H1 (cell line): ENCODE results near the gene OTOF.

Experiments
- CBX8 ChIP-seq: fragments of 300-800, 300-1000 bp; sonication (generic); IDR thresholded peaks from 2 replicates; pipeline ENCODE4 v1.7.1; 2016; ENCODE audit warnings: low read depth, low read length, borderline replicate concordance
- CREB1 ChIP-seq: IDR thresholded peaks from 2 replicates; pipeline ENCODE4 v1.6.1; 2012; ENCODE audit warnings: inconsistent platforms
- KDM5A ChIP-seq: fragments of 200-600 bp; IDR thresholded peaks from 2 replicates; pipeline ENCODE4 v1.7.1; 2012; ENCODE audit warnings: mild to moderate bottlenecking, low read length, inconsistent platforms, mixed read lengths
- MAFK ChIP-seq: IDR thresholded peaks from 2 replicates; pipeline ENCODE4 v1.6.1; 2012; ENCODE audit warnings: low read depth, mild to moderate bottlenecking, improper control_type of control experiment, low read length
- POLR2A ChIP-seq, 2 experiments: IDR thresholded peaks; 1 replicate in 1 of 2; 2 replicates in 1 of 2; pipeline ENCODE4 v1.6.1; 2011; ENCODE audit warnings: low read depth in 2 of 2, low read length in 2 of 2, mild to moderate bottlenecking in 2 of 2; ENCODE audit errors: control extremely low read depth in 1 of 2
- POLR2AphosphoS5 ChIP-seq: IDR thresholded peaks from 2 replicates; pipeline ENCODE4 v1.6.1; 2011; ENCODE audit warnings: low read depth, low read length
- RXRA ChIP-seq: IDR thresholded peaks from 2 replicates; pipeline ENCODE4 v1.6.1; 2011; ENCODE audit warnings: low read depth, mild to moderate bottlenecking, low read length, moderate library complexity; ENCODE audit not compliant: insufficient read depth
- SIN3A ChIP-seq, 2 experiments: IDR thresholded peaks in 1 of 2; conservative IDR thresholded peaks in 1 of 2; 2 replicates each; pipeline ENCODE4 v1.6.1; 2011 to 2012; ENCODE audit warnings: low read length in 2 of 2, improper control_type of control experiment in 1 of 2, low read depth in 1 of 2, mild to moderate bottlenecking in 1 of 2
- TAF1 ChIP-seq: IDR thresholded peaks from 2 replicates; pipeline ENCODE4 v1.6.1; 2011; ENCODE audit warnings: mild to moderate bottlenecking, low read depth, low read length
- TCF12 ChIP-seq: IDR thresholded peaks from 2 replicates; pipeline ENCODE4 v1.6.1; 2011; ENCODE audit warnings: low read depth, mild to moderate bottlenecking, low read length
- YY1 ChIP-seq: IDR thresholded peaks from 2 replicates; pipeline ENCODE4 v1.6.1; 2011; ENCODE audit warnings: low read depth, mild to moderate bottlenecking, low read length
- TF ChIP-seq, protein P1 (sequence below), 3 experiments: IDR thresholded peaks; 1 replicate in 2 of 3; 2 replicates in 1 of 3; pipeline versions ENCODE4 v1.5.1 to v1.6.1; 2011; ENCODE audit warnings: low read length in 3 of 3, mild to moderate bottlenecking in 3 of 3, inconsistent platforms in 2 of 3, low read depth in 1 of 3, moderate library complexity in 1 of 3; ENCODE audit not compliant: insufficient read depth in 1 of 3; ENCODE audit errors: control extremely low read depth in 1 of 3

DNA sequence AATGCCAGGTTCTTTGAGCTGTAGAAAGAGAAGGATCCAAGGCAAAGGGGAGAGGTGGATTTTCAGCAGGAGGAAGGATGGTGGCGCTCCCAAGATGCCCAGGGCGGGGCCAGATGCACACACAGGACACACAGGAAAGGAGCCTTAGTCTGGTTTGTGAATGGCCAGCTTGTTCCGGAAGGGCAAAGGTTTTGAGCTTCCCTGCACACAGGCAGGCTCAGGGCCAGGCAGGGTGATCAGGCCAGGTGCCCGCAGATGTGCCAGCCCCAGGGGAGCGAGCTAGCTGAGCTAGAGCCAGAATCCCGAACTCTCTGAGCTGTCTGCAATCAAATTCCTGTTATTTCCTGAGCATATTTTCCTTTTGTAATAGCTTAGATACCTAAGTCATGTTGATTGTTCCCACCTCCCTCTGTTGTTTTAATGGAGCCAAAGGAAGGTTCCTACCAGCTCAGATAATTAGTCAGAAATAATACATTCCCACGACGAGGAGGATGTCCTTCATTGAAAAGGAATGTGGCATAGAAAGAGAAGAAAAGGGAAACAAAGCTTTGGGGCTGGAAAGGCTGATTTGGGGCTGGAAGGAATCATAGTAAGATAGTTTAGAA lies 13.7 kb upstream of the OTOF start:
- TF ChIP-seq, protein P1, sequence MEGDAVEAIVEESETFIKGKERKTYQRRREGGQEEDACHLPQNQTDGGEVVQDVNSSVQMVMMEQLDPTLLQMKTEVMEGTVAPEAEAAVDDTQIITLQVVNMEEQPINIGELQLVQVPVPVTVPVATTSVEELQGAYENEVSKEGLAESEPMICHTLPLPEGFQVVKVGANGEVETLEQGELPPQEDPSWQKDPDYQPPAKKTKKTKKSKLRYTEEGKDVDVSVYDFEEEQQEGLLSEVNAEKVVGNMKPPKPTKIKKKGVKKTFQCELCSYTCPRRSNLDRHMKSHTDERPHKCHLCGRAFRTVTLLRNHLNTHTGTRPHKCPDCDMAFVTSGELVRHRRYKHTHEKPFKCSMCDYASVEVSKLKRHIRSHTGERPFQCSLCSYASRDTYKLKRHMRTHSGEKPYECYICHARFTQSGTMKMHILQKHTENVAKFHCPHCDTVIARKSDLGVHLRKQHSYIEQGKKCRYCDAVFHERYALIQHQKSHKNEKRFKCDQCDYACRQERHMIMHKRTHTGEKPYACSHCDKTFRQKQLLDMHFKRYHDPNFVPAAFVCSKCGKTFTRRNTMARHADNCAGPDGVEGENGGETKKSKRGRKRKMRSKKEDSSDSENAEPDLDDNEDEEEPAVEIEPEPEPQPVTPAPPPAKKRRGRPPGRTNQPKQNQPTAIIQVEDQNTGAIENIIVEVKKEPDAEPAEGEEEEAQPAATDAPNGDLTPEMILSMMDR (IDR thresholded peaks at IDR 0.05; ENCODE audit: control extremely low read depth in 1 of 3, insufficient read depth in 1 of 3, low read depth in 1 of 3, low read length in 3 of 3) = no peak
- TF ChIP-seq POLR2AphosphoS5 (no peak), MAFK (no peak), TCF12 (no peak), CREB1 (no peak), SIN3A (conservative IDR thresholded peaks at IDR 0.05 in 1 of 2, IDR thresholded peaks at IDR 0.05 in 1 of 2; ENCODE audit: low read depth in 1 of 2, low read length in 2 of 2) (no peak), POLR2A (IDR thresholded peaks at IDR 0.05; ENCODE audit: control extremely low read depth in 1 of 2, low read depth in 2 of 2, low read length in 2 of 2) (no peak), YY1 (no peak), RXRA (no peak), KDM5A (no peak), TAF1 (no peak), CBX8 (no peak)
